LNCaP clone FGC (cell line): ENCODE results near the gene FREY1.

Source experiments
- DNase-seq: peaks from one replicate; pipeline ENCODE4 v3.0.0-alpha.2; 2011; ENCODE audit warnings: low read depth
- H3K4me3 ChIP-seq: 2 replicates; pipeline ENCODE4 v1.5.1; 2011; ENCODE audit warnings: mild to moderate bottlenecking, low read depth, low read length, control low read depth
- TF ChIP-seq, protein P1 (sequence below): IDR thresholded peaks from 2 replicates; pipeline ENCODE4 v1.5.1; 2012; ENCODE audit warnings: mild to moderate bottlenecking; ENCODE audit not compliant: control insufficient read depth, insufficient read depth; ENCODE audit errors: extremely low read depth

FREY1 gene

DNA sequence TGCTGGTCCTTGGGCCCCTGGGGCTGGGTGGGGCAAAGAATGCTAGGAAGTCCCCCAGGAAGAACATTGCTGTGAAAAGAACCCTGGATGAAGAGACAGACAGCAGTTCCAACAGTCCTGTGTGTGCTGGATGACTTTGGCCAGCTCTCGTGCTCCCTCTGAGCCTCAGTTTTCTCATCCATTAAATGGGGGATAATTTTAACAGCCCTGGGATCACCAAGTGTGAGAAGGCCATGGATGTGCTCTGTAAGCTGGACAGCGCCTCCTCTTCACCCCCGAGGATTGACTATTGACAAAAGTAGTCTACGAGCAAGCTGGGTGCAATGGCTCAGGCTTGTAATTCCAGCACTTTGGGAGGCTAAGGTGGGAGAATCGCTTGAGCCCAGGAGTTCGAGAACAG is 17.9 kb upstream of the FREY1 start:
- TF ChIP-seq, protein P1, sequence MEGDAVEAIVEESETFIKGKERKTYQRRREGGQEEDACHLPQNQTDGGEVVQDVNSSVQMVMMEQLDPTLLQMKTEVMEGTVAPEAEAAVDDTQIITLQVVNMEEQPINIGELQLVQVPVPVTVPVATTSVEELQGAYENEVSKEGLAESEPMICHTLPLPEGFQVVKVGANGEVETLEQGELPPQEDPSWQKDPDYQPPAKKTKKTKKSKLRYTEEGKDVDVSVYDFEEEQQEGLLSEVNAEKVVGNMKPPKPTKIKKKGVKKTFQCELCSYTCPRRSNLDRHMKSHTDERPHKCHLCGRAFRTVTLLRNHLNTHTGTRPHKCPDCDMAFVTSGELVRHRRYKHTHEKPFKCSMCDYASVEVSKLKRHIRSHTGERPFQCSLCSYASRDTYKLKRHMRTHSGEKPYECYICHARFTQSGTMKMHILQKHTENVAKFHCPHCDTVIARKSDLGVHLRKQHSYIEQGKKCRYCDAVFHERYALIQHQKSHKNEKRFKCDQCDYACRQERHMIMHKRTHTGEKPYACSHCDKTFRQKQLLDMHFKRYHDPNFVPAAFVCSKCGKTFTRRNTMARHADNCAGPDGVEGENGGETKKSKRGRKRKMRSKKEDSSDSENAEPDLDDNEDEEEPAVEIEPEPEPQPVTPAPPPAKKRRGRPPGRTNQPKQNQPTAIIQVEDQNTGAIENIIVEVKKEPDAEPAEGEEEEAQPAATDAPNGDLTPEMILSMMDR: no peak
- H3K4me3 ChIP-seq: no peak overlapping the region
- DNase-seq: no peak

GRCh38 chr11:45924036-45924915 is 17.2 kb upstream of the FREY1 start:
- TF ChIP-seq, protein P1: no peak
- H3K4me3 ChIP-seq: no peak overlapping the region
- DNase-seq: no peak

- H3K4me3 ChIP-seq: peak within 1 kb of the TSS; percentile 52
- TF ChIP-seq, protein P1: 0 out of 2 replicates have a peak, but pooled peaks have one; percentile 7
- no peak for DNase-seq
These were observed 15.5 kb upstream of the FREY1 start, which contains the start of gene LARGE2 for GRCh38 chr11:45922425-45923082. Gene LARGE2 (plus strand): TSS chr11:45922656. CDS start chr11:45922883, 227 bp downstream.

DNA sequence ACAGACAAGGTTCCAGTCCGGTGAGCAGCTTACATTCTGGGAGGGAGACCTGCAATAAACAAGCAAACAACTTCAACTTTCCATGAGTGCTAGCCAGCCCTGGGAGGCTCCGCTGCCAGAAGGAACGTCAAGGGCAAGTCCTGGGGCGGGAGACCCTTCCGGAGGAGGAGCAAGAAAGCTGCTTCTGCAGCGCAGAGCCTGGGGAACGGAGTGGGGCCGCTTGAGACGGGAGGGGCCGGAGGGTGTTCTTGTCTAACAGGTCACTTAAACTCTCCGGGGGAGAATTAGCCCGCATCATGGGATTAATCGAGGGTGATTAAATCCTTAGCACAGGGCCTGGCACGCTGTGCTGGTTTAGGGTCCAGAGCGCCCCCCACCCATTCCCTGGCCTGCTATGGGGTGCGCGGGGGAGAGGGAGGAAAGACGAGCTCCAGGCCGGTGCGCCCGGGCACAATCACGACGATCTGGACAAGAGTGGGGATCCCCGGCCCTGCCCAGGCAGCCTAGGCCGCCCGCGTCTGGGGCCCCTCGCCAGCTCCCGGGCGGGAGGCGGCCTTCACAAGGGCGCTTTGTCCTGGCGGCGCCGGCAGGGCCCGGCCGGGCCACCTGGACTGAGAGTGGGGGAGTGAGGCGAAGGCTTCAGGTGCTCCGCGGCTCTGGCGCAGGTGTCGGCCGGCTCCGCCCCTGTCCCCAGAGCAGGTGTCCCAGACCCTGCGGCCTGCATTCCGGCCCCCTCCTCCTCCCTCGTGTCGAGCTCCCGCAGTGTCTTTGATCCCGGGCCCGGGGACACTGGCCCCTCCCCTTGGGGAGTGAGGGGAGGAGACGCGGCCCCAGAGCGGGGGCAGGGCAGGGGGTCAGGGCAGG is 14.7 kb upstream of the FREY1 start:
- DNase-seq: peak; percentile 76
- peak overlapping the region; percentile 52 for H3K4me3 ChIP-seq
- TF ChIP-seq, protein P1: no peak

DNA sequence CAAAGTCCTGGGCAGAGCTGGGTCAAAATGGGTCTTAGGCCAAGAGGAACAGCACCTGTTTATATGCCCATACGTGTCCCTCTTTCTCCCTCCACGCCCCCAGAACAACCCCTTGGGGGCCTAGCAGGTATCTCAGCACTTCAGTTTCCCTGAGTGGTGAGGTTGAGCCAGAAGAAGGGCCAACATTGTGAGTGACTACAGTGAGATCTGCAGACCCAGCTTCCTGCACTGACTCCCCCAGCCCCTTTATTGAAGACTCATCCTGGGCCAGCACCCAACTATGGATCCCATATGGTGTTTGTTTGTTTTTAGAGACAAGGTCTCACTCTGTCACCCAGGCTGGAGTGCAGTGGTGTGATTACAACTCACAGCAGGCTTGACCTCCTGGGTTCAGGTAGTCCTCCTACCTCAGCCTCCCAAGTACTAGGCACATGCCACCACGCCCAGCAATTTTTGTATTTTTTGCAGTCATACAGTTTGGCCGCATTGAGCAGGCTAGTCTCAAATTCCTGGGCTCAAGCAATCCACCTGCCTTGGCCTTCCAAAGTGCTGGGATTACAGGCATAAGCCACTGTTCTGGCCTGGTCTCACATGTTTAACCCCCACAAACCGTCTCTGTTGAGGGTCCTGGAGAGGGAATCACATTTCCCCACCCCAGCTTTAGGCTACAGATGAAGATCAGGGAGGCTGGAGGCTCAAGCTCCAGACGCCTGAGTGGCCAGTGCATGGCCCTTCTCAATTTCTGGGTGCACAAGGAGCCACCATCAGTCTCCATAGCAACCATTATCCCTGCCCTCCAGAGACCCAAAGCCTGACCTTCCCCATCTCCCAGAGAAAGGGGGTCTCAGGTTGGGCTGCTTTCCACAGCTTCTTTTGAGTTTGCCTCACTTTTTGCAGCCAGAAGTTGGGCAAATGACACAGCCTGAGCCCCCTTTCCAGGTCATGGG is 13.7 kb upstream of the FREY1 start:
- TF ChIP-seq, protein P1: no peak
- no peak overlapping the region for H3K4me3 ChIP-seq
- no peak for DNase-seq
